Small intestine (tissue), 7 donors: ENCODE results near the gene HAS3. TPM values are rescaled to one million over a fixed set of nuclear protein-coding genes. Genes with fewer than 3 reads are reported as not detected.

ENCODE experiments used
- DNase-seq, 2 donors: peaks; one replicate each; pipeline versions ENCODE4 v3.0.0 to v3.0.0-alpha.2; 2013
- FAIRE-seq: peaks from 2 replicates; lab custom pipeline; 2012; peaks lifted over from hg19 to GRCh38; lab: Jason Lieb, UNC
- H3K27ac ChIP-seq, 3 donors: one replicate each; pipeline ENCODE4 v1.5.1; 2013; ENCODE audit warnings: low read length in 2 of 3, mild to moderate bottlenecking in 2 of 3, control low read depth in 1 of 3, inconsistent platforms in 1 of 3, low read depth in 1 of 3, moderate library complexity in 1 of 3
- H3K27me3 ChIP-seq, 3 donors: one replicate each; pipeline ENCODE4 v1.6.1; 2013; ENCODE audit warnings: low read length in 3 of 3, inconsistent platforms in 1 of 3; ENCODE audit not compliant: control insufficient read depth in 3 of 3, insufficient read depth in 3 of 3
- H3K36me3 ChIP-seq, 3 donors: one replicate each; pipeline ENCODE4 v1.6.1; 2013; ENCODE audit warnings: low read length in 3 of 3, inconsistent platforms in 1 of 3, low read depth in 1 of 3, mild to moderate bottlenecking in 1 of 3, moderate library complexity in 1 of 3; ENCODE audit not compliant: control insufficient read depth in 3 of 3, insufficient read depth in 2 of 3
- H3K4me1 ChIP-seq, 3 donors: one replicate each; pipeline ENCODE4 v1.6.1; 2013; ENCODE audit warnings: low read length in 2 of 3, inconsistent platforms in 1 of 3, low read depth in 1 of 3, mild to moderate bottlenecking in 1 of 3, moderate library complexity in 1 of 3; ENCODE audit not compliant: control insufficient read depth in 3 of 3, insufficient read depth in 2 of 3
- H3K4me3 ChIP-seq, 3 donors: one replicate each; pipeline ENCODE4 v1.5.1; 2013; ENCODE audit warnings: low read length in 3 of 3, control low read depth in 1 of 3, inconsistent platforms in 1 of 3, low read depth in 1 of 3, mild to moderate bottlenecking in 1 of 3, moderate library complexity in 1 of 3
- H3K9me3 ChIP-seq, 2 donors: one replicate each; pipeline ENCODE4 v1.6.1; 2013; ENCODE audit warnings: low read depth in 1 of 2, low read length in 1 of 2; ENCODE audit not compliant: control insufficient read depth in 2 of 2, insufficient read depth in 1 of 2
- WGBS, 3 donors: extraction: QIAGEN DNeasy Blood & Tissue Kit; methylation state at CpG; one replicate each; pipeline ENCODE4 v1.1.7; 2013; 5-methylcytosine and 5-hydroxymethylcytosine counted together
- polyA plus RNA-seq, 4 donors: library from polyadenylated mRNA; stranded (reverse) in 3 of 4; unstranded in 1 of 4; fragments of 200-250 nt in 3 of 4; fragments of 120-200 nt in 1 of 4; gene quantifications; one replicate each; pipeline versions ENCODE4 v1.2.1 to v1.2.3, GENCODE V29; 2013
- donor health status: healthy with polysubstance abuse.
- donor health status: control.
- donor health status: control.
- donor health status: Bipolar disorder and iron deficiency.
- donor health status: healthy.

The HAS3 gene
- polyA plus RNA-seq, 4 donors: 0.67 to 5.3 (median 0.94) TPM

DNA sequence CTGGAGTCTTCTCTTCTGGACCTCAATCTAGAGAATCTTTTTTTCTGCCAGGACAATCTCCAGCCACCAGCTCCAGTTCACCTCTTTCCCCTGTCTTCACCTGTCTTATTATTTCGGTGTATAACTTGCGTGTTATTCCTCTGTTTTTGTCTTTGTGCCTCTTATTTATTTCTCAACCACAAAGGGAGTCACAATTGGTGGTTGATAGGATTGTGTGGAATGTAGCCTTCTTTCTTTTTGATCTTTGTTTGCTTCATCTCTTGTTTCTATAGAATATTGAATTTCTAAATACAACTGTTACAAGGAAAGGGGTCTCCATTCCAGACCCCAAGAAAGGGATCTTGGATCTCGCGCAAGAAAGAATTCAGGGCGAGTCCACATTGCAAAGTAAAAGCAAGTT lies 35.9 kb upstream of the HAS3 start:
- no peak overlapping the region for H3K4me3 ChIP-seq
- H3K36me3 ChIP-seq: no peaks in the 10 kb centered on the region
- no peaks in the 10 kb centered on the region for H3K27me3 ChIP-seq
- H3K9me3 ChIP-seq: no peaks in the 10 kb centered on the region
- 97 to 99% (median 97%) methylated on average over 5 of the region's 5 CpGs for WGBS, 3 donors
- FAIRE-seq (no peak), DNase-seq (no peak)
- peaks cover 0 to 13% (median 2%) of the 10 kb centered on the region in 3 donors for H3K4me1 ChIP-seq
- H3K27ac ChIP-seq: no peak overlapping the region

DNA sequence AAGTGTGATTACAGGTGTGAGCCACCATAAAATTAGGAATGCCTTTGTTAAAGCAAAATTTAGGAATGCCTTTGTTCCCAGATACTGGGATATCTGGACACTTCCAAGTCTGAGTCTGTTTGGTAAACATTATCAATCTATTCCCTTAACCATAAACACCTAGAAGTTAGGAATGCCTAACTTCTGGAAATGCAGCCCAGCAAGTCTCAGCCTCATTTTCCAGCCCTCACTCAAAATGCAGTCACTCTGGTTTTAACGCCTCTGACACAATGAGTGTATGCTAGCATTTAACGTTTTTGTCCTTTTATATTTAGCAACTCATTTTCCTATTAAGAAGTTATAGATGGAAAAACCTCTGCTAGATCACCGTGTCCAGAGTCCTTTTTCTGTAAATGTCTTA lies 34.4 kb upstream of the HAS3 start:
- DNase-seq: no peak
- no peak overlapping the region for H3K27ac ChIP-seq
- H3K9me3 ChIP-seq: no peaks in the 10 kb centered on the region
- H3K27me3 ChIP-seq: no peaks in the 10 kb centered on the region
- no peak for FAIRE-seq
- 76 to 79% (median 77%) methylated on average over 3 of the region's 3 CpGs for WGBS, 3 donors
- no peaks in the 10 kb centered on the region for H3K36me3 ChIP-seq
- peaks cover 0 to 13% (median 2%) of the 10 kb centered on the region in 3 donors for H3K4me1 ChIP-seq
- H3K4me3 ChIP-seq: no peak overlapping the region

DNA sequence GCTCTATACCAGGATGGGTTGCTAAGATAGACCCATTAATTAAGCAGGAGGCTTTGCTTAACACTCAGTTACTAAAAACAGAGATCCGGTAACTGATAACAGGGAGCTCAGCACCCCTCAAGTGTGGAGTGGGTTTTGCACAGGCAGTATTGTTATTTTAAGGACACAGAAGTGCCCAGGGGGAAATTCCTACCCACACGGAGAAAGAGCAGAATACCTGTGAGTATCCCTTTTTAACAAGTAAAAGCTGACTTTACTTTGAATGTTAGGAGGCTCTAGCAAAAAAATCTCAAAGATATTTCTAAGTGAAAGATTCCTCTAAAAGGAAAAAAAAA lies 32.8 kb upstream of the HAS3 start:
- peaks cover 0 to 13% (median 2%) of the 10 kb centered on the region in 3 donors for H3K4me1 ChIP-seq
- H3K4me3 ChIP-seq: no peak overlapping the region
- FAIRE-seq: no peak
- H3K27me3 ChIP-seq: no peaks in the 10 kb centered on the region
- H3K27ac ChIP-seq: peak overlapping the region in 2 of 3 donors; percentile 43 to 68
- no peak for DNase-seq
- no peaks in the 10 kb centered on the region for H3K9me3 ChIP-seq
- H3K36me3 ChIP-seq: no peaks in the 10 kb centered on the region
- WGBS, 3 donors: 52 to 75% (median 58%) methylated on average over 2 of the region's 2 CpGs

DNA sequence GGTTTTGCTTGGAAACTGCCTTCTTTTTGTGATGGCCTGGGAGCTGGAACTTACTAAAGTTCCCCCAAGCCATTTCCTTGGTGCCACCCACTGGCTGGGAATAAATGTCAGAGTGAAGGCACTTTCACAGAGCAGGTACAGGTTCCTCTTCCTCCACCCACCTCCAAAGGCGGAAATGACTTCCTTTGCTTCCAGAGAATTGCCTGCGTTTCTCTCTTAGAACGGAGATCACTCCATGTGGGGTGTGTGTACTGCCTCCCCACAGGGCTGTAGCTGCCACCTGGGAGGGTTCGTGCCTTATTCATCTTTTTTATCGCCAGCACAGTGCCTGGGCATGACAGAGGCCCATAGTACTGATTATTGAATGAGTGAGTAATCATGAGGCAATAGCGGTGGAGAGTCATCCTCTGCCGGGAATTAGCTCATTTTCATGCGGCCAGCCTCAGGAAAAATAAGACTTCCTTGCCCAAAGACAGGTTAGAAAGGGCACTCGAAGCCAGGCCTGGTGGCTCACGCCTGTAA lies 32.2 kb upstream of the HAS3 start:
- Histone ChIP-seq H3K4me1 (peaks cover 0 to 13% (median 2%) of the 10 kb centered on the region in 3 donors), H3K27ac (peak overlapping the region in 2 of 3 donors; percentile 13 to 87), H3K9me3 (no peaks in the 10 kb centered on the region), H3K4me3 (no peak overlapping the region), H3K27me3 (no peaks in the 10 kb centered on the region), H3K36me3 (no peaks in the 10 kb centered on the region)
- DNase-seq: peak; percentile 21 to 46
- FAIRE-seq: no peak
- 51 to 76% (median 64%) methylated on average over 10 of the region's 10 CpGs for WGBS, 3 donors

GRCh38 chr16:69077251-69077650 lies 28.2 kb upstream of the HAS3 start:
- 92 to 96% (median 92%) methylated on average over 4 of the region's 4 CpGs for WGBS, 3 donors
- DNase-seq (no peak), FAIRE-seq (no peak)
- H3K36me3 ChIP-seq: no peaks in the 10 kb centered on the region
- H3K27ac ChIP-seq: no peak overlapping the region
- H3K4me1 ChIP-seq: peaks cover 0 to 5% (median under 1%) of the 10 kb centered on the region in 3 donors
- no peaks in the 10 kb centered on the region for H3K9me3 ChIP-seq
- H3K27me3 ChIP-seq: no peaks in the 10 kb centered on the region
- no peak overlapping the region for H3K4me3 ChIP-seq

GRCh38 chr16:69078073-69078472 lies 27.4 kb upstream of the HAS3 start:
- no peaks in the 10 kb centered on the region for H3K27me3 ChIP-seq
- H3K27ac ChIP-seq: no peak overlapping the region
- no peaks in the 10 kb centered on the region for H3K9me3 ChIP-seq
- no peak overlapping the region for H3K4me3 ChIP-seq
- FAIRE-seq (no peak), DNase-seq (no peak)
- H3K4me1 ChIP-seq: no peaks in the 10 kb centered on the region
- H3K36me3 ChIP-seq: no peaks in the 10 kb centered on the region
- 85 to 97% (median 94%) methylated on average over 7 of the region's 7 CpGs for WGBS, 3 donors

- Histone ChIP-seq H3K4me1 (no peaks in the 10 kb centered on the region), H3K9me3 (no peaks in the 10 kb centered on the region), H3K4me3 (no peak overlapping the region), H3K27me3 (no peaks in the 10 kb centered on the region), H3K27ac (no peak overlapping the region), H3K36me3 (peaks cover 0 to 5% (median 0%) of the 10 kb centered on the region in 3 donors)
- 97 to 100% (median 98%) methylated on average over 2 of the region's 2 CpGs for WGBS, 3 donors
- DNase-seq (no peak), FAIRE-seq (no peak)
Measured at GRCh38 chr16:69079697-69080096, 25.8 kb upstream of the HAS3 start.

- Histone ChIP-seq H3K9me3 (no peaks in the 10 kb centered on the region), H3K4me1 (no peaks in the 10 kb centered on the region), H3K36me3 (peaks cover 0 to 6% (median 0%) of the 10 kb centered on the region in 3 donors), H3K4me3 (no peak overlapping the region), H3K27ac (no peak overlapping the region), H3K27me3 (no peaks in the 10 kb centered on the region)
- FAIRE-seq: no peak
- no peak for DNase-seq
- 90 to 94% (median 93%) methylated on average over 16 of the region's 16 CpGs for WGBS, 3 donors
Measured at GRCh38 chr16:69083306-69083941, 22.0 kb upstream of the HAS3 start.
